SW 1271 (cell line): ENCODE data around the gene VOPP1.
"Not testable (repeated sequence)": the region's sequence is repeated elsewhere in the genome, so short reads cannot be mapped to it uniquely, and the experiment has no call there.

ENCODE experiments used
- DNase-seq, 2 experiments: peaks; one replicate each; lab custom pipeline; 2025; lab: John Stamatoyannopoulos, UW

The VOPP1 gene

DNA sequence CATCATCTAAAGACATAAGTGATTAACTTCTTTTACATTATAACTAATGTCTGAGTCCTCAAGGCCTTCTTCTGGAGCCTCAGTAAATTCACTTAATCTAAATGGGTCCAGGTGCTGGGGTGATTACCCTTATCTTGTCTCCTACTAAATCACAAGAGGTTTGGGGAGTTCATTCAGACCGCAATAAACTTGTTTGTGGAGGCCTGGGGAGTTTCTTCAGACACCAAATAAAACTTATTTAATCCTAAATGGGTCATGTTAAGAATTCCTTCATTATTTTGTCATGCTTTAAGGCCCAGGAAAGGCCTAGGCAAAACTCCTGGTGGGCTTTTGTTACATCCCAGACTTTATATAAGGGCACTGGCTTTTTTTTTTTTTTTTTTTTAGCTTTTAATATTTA, 62.1 kb downstream of the VOPP1 start:
- not testable (repeated sequence) for DNase-seq

DNA sequence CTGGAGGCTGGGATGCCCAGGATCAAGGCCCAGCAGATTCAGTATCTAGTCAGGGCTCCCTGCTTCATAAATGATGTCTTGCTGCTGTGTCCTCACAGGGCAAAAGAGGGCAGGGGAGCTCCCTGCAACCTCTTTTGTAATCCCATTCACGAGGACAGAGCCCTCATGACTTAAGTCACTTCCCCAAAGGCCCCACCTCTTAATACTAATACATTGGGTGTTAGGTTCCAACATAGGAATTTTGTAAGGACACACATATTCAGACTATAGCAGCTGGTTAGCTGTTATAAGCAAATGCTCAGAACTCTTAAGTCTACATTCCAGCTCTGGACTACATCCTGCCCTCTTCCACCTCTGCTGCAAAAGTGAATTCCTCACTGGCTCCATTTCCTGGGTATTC, 63.0 kb downstream of the VOPP1 start:
- DNase-seq: no peak

DNA sequence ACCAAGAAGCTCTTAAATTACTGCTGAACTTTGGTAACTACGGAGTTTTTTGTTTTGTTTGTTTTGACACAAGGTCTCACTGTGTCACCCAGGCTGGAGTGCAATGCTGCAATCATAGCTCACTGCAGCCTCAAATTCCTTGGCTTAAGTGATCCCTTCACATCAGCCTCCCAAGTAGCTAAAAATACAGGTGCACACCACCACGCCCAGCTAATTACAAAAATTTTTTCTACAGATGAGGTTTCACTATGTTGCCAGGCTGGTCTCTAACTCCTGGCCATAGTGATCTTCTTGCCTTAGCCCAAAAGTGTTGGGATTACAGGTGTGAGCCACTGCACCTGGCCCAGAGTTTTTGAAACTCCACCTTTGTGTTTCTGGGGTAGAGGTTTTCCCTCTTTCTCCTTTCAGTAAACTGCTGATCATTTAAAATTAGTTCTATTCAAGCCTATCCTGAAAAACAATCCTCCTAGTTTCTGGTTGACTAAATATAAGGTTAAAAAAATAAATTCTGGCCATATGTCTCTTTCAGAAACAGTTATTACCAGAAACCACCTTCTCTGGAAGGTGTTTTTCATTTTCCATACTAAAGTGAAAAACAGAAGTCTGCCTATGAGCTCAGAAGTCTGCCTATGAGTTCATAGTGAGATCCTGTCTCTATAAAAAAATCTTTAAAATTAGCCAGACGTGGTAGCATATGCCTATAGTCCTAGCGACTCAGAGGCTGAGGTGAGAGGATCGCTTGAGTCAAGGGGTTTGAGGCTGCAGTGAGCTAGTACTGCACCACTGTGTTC, 63.9 kb downstream of the VOPP1 start:
- no peak for DNase-seq

GRCh38 chr7:55507743-55508142, 64.6 kb downstream of the VOPP1 start:
- no peak for DNase-seq

GRCh38 chr7:55504967-55505658, 67.2 kb downstream of the VOPP1 start:
- DNase-seq: no peak

GRCh38 chr7:55504093-55504859, 68.0 kb downstream of the VOPP1 start:
- DNase-seq: no peak

DNA sequence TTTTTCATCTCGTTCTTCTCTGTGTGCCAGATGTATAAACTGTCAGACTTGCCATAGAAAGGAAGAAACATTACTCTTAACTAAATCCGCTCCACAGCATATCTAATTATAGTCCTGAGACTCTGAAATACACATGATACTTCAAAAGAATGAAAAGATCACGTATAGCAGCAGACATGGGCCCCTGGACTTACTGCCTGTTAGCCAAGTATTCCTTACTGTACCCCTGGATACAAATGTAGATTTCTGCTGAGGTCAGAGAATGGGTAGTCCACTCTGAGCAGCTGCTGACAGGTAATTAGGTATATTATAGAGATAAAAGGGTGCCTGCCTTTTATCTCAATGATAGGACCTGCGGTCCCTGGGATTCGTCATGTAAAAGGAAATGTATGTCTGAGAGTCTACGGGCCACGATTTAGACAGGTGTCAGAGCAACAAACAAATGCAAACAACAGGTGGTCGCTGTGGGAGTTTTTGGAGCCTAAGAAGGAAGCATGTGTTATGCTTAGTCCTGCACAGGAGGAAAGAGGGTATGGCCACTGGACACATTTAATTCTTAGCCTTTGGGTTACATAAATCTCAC, 69.4 kb downstream of the VOPP1 start:
- DNase-seq: no peak

- no peak for DNase-seq
Observed at GRCh38 chr7:55502124-55502857, 70.0 kb downstream of the VOPP1 start.

GRCh38 chr7:55501611-55502010, 70.7 kb downstream of the VOPP1 start:
- DNase-seq: no peak

DNA sequence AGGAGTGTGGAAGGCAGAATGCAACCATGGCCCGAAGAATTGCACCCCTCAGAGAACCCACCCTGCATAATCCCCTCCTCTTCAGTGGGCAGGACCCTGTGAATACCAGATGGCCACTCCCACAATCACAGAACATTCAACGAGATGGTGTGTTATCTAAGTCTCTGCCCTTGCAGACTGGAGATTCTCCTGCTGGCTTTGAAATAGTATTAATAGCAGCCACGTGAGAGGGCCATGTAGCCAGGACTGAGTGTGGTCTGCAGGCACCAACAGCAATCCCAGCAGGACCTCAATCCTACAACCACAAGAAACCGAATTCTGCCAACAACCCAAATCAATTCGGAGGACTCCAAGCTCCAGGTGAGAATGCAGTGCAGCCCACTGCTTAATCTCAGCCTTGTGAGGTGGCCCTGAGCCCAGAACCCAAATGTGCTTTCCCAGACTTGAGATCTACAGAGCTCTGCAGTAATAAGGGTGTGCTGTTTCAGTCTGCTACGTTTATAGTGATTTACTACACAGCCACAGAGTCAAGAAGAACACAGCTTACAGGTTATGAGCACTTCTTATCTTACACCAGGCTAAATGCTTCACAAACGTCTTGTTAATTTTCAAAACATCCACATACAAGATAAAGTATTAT, 72.1 kb downstream of the VOPP1 start:
- DNase-seq: no peak

- no peak for DNase-seq
Observed at GRCh38 chr7:55499591-55499990, 72.7 kb downstream of the VOPP1 start.

GRCh38 chr7:55498770-55499169, 73.5 kb downstream of the VOPP1 start:
- DNase-seq: no peak

DNA sequence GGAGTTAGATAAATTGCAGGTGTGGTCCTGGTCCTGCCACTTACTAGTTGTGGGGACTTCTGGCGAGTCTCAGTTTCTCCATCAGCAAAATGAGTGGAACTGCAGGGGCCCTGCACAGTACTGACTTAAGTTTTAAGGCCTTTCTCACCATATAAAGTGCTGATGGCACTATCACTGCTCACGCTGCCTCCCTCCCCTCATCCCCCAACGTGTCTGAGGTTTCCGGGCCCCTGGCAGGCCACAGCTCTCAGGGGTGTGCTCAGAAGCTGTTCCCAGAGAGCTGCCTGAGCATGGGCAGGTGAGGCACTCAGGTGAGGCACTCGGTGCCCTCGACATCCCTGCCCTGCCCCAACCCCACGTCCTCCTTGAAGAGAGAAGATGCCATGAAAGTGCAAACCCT, 74.2 kb downstream of the VOPP1 start:
- DNase-seq: no peak

GRCh38 chr7:55497521-55497920, 74.8 kb downstream of the VOPP1 start:
- DNase-seq: no peak

- no peak for DNase-seq
Observed at GRCh38 chr7:55496906-55497305, 75.4 kb downstream of the VOPP1 start.

GRCh38 chr7:55494951-55495350, 77.4 kb downstream of the VOPP1 start:
- DNase-seq: no peak

DNA sequence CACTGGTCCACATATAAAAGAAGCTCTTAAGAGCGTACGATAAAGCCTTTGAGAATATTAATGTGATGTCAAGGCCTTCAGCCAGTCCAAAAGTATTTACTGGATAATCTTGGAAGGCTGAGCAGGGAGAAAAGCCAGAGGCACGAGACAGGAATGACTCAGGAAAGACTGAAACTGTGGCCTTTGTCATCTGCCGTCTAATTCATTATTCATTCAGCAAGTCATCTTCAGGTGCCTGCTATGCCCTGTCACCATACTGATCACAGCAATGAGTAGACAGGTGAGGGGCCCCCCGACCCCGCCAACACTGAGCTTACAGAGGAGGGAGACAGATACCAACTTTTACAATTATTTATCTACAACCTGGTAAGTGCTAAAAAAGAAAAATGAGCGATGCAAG, 78.9 kb downstream of the VOPP1 start:
- no peak for DNase-seq

DNA sequence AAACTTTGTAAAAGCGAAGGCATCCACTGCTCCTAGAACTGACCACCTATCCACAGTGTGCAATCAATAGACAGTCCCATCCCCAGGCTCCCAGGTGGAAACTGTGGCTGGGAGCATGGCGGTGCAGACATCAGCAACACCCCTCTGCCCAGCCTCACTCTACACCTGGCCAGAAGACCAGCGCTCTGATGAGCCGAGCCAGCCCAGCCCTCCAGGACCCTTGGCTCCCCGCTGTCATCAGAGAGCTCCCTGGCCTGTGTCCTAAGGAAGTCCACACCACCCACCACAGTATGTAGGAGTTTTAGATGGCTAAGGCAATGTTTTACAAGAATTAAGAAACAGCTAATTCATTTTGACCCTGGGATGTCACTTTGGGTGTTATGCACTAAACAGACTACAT, 81.0 kb downstream of the VOPP1 start:
- no peak for DNase-seq

GRCh38 chr7:55490099-55490498, 82.2 kb downstream of the VOPP1 start:
- DNase-seq: no peak

GRCh38 chr7:55489552-55489951, 82.8 kb downstream of the VOPP1 start:
- DNase-seq: no peak

DNA sequence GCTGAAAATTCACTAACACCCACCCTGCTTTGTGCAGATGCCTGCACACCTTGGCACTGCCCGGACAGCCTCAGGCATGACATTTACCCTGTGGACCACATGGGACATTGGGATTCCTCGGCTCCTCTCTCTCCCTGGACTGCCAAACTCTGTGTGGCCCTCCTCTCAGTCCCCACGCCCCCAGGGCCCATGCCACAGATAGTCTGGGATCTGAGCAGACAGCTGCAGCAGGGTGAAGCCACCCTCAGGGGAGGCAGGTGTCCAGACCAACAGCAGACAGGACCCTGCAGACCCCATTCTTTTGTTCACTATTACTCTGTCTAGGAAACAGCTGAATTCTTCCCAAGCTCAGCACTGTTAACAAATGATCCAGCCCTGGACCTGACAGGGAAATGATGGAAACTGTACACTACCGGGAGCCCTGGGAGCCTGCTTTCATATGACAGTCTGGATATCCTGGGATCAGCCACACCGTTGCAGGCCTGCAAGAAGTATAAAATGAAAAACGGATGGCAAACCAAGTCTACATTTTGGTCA, 83.4 kb downstream of the VOPP1 start:
- no peak for DNase-seq
